GOT3 (cell line): ENCODE results near the gene BOLA1.
"Not testable (repeated sequence)": the region's sequence is repeated elsewhere in the genome, so short reads cannot be mapped to it uniquely, and the experiment has no call there.

ENCODE experiments used
- DNase-seq: peaks from one replicate; lab custom pipeline; 2025; ENCODE audit warnings: mixed read lengths; lab: John Stamatoyannopoulos, UW

BOLA1 gene, protein sequence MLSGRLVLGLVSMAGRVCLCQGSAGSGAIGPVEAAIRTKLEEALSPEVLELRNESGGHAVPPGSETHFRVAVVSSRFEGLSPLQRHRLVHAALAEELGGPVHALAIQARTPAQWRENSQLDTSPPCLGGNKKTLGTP

DNA sequence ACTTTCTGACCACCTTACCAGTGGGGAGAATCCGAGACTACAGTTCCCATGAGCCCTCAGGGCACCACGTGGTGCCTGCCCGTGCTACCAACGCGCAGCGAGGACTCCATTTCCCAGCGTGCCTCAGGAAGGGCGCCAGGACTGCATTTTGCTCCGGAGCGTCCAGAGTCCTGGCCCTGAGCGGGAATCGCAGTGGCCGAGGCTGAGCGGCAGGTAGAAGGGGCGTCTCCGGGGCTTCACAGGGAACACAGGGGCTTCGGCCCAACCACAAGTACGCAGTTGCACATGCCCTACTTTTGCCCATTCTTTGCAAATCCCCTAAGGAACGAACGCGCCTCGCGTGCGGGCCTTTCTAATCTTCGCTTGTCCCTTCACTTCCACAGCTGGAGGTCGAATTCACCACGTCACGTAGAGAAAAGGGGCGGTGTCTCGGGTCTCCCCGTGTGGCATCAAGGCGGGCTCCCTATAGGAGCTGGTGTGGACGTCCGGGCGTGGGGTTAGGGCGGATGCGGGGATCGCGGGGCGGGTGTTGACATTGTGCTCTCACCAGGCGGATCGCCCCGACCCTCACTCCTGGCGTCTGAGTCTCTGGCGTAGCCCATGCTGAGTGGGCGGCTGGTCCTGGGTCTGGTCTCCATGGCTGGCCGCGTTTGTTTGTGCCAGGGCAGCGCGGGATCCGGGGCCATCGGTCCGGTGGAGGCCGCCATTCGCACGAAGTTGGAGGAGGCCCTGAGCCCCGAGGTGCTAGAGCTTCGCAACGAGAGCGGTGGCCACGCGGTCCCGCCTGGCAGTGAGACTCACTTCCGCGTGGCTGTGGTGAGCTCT is at the start of gene BOLA1:
BOLA1 (plus strand) TSS at position 109 of the 825 bp plus-strand sequence; CDS start at position 601, 492 bp downstream.
- peak; percentile 37 for DNase-seq

DNA sequence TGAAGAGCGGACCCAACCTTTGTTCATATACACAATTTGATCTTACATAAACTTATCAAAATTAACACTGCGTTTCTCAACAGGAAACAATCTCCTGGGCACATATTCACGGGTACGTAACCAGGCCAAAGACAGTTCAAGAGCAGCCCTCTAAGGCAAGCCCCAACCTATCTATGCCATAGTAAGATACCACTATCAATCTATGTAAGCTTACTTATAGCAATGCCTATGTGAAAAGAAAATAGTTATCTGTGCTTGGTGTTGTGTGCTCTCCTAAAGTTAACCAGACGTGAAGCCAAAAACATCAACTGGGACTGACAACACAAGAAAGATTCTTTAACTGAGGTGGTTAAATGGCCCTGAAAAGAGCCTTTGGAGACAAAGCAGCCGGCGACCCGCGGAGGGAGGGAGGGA is 49.4 kb upstream of the BOLA1 start:
- no peak for DNase-seq

DNA sequence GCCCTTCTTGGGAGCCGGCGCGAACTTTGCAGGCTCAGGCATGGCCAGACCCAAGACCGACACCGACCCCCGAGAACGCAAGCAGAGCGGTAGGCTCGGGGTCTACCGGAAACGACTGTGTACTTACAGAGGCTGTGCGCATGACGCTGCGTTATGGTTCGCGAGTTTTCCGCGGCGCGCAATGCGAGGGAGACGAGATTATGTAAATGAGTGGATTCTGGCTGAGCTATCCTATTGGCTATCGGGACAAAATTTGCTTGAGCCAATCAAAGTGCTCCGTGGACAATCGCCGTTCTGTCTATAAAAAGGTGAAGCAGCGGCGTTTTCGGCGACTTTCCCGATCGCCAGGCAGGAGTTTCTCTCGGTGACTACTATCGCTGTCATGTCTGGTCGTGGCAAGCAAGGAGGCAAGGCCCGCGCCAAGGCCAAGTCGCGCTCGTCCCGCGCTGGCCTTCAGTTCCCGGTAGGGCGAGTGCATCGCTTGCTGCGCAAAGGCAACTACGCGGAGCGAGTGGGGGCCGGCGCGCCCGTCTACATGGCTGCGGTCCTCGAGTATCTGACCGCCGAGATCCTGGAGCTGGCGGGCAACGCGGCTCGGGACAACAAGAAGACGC is 48.5 kb upstream of the BOLA1 start:
- not testable (repeated sequence) for DNase-seq

DNA sequence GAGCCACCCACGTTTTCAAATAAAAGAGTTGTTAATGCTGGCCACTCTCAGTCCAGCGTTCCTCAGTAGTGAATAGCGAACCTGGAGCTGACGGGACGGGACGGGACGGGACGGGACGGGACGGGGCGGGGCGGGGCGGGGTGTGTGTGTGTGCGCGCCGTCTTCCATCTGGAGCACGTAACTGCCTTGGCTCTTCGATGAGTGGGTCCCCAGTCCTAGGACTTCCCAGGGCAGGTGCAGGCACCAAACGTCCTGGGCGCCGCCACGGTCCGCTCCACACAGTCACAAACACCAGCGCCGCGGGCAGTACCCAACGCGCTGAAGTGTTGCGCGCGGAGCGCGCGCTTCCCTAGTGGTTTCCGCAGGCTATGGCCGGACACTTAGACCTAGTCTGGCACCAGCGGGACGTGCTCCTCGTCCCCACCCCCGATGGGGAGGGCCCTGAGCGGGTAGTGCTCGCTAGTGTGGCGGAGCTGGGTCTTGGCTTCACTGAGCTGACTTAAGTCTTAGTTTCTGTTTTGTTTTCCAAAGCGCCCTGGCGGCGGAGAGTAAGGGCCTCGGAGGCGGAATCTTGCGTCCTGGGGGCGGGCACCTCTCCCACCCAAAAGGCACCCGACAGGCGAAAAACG is 47.7 kb upstream of the BOLA1 start:
- DNase-seq, result not testable (repeated sequence)

DNA sequence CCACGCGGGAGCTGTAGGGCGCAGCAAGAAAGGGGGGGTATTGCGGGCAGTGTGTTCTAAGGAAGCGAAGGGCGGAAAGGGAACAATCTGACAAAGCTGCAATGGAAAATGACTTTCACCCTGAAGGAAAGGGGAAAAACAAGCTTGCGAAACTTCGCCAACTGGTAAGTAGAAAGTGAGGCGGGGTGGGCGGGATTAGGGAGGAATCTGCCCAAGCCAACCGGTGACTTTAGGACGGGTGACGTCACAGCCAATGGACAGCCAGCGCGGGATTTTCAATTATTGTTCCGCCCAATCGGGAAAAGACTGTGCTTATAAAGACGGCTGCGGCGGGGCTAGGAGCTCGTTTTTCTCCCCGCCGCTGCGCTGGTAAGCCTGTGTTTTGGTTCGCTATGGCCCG is 47.1 kb upstream of the BOLA1 start:
- not testable (repeated sequence) for DNase-seq

DNA sequence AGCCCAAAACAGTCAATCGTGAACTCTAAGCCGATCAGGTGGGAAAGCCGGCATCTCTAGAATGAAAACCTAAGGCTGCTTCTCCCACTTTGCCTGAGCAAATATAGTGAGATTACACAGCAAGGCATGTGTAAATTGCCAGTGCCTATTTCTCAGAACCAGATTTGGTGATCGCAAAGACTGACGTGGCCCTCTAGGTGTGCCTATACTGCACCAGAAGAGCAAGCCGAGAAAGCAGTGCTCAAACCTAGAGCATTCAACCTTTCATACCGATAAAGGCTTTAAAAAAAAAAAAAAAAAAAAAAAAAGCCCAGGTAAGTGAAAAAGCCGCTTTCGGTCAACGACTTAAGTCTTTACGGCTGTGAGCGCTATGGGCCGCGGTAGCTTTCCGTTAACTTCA is 39.1 kb upstream of the BOLA1 start:
- DNase-seq, result not testable (repeated sequence)

DNA sequence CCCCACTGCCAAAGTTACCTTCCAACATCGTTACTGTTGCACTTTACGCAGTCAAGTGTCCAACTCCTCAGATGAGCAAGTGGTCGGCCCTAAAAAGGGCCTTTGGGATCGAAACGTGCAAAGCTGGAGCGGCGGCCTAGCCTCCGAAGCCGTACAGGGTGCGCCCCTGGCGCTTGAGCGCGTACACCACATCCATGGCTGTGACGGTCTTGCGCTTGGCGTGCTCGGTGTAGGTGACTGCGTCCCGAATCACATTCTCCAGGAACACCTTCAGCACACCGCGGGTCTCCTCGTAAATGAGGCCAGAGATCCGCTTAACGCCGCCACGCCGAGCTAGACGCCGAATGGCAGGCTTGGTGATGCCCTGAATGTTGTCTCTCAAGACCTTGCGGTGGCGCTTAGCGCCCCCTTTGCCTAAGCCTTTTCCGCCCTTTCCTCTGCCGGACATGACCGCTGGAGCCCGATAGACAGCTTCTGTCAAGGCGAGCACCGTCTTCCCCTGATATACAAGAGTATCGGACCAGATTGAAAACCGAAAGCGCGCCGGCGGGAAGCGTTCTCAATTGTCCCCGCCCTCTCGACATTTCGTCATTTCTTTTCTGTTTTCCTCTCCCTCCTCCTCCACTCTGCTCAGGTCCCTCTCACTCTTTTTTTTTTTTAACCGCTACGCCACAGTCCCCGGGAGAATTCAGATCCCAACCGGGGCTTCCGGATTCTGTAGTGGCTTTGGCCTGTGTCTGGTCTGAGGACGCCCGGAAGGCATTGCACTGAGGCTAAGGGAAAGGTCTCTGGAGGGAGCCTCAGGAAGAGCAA is 38.5 kb upstream of the BOLA1 start:
- DNase-seq, result not testable (repeated sequence)

DNA sequence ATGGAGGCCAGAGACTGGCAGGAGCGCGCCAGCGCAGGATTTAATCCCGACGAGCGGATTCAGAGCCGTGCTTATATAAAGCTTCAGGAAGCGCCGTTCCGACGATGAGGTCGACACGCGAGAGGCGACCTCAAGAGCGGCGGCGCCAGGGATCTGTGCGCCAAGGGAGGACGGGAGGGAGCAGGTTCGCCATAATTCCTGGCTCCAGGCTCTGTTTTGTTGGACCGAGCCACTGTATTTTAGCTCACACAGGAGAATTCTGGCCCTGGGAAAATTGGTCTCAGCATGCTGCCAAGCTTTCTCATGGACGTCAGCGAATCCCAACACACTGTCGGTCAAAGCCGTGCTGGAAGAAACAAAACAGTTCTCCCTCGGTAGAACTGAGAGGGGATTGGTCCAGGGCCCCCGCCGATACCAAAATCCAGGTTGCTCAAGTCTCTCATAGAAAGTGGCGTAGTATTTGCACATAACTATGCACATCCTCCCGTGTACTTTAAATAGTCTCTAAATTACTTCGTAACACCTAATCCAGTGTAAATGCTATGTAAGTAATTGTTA is 37.8 kb upstream of the BOLA1 start:
- not testable (repeated sequence) for DNase-seq

DNA sequence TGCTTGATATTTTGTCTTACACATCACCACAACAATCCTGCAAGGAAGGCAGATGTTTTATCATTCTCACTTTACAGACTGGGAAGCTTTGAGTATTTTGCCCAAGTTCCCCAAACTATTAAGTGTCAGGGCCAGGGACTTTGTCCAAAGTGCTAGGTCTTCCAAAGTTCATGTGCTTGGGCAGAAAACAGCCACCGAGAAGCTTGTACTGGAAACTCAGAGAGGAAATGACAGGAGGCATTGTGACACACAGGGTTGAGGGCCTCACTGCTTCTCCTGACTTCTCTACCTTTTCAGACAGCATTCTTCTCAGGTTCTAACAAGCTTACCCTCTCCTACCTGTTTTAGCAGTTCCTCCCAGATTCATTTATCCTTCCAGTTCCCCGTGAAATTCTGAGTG is 32.5 kb upstream of the BOLA1 start:
- not testable (repeated sequence) for DNase-seq

DNA sequence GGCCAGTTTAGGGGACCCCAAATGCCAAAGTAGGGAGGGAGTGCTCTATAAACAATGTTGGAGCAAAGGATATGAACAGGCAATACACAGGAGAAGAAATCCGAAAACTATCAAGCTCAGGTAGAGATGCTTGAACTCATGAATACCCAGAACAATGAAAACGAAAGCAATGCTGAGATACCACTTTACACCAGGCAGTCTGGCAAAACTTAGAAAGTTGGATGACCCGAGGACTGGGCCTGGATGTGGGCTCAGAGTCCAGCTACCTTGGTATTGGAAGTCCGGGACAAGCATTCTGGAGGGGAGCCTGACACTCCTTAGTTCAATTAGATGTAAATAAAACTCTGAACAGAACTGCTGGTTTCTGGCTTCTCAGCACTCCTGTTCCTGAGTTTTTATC is 26.3 kb upstream of the BOLA1 start:
- DNase-seq, result not testable (repeated sequence)

DNA sequence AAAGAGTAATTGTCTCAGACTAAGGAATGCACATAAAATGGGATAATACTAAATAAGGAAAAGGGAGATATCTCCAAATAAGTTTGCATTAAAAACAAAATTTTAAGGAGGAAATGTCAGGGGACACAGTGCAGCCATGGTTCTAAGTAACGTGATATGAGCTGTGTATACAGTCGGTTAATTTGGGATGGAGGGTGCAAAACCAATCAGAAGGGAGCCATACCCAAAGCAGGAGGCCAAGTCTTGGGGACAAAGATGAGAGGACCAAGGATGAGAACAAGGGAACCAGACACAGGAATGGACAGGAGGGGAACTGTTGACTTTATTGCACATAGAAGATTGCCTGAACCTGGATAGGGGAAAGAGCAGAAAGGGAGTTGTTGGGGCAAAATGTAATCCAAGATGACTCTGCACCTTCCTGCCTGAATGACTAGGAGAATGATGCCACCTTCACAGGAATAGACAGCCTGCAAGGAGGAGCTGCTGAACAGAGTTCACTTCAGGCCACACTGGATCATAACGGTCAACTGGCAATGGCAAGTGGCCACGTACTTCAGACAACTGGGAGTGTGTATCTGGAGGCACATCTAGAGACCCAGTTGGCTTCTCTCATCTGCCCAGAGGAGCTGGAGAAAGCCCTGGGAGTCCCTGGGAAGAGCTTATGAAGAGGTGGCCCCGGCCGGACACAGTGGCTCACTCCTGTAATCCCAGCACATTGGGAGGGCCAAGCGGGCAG is 22.0 kb upstream of the BOLA1 start:
- no peak for DNase-seq

DNA sequence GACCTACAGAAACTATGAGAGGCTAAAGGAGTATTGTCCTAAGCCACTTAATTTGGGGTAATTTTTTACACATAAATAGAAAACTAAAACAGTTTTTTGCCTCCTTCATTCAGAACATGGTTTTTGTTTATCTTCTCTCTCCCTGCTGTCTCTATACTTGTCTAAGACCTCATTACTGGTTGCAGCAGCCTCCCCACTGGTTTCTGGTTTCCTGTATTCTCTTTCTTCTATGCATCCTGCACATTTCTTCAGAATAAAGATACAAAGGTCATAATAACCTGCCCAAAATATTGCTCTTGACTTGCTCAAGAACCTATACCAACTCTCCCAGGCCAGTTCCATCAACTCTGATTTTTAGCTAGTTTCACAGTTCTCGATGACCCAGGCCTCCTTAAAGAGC is 19.8 kb upstream of the BOLA1 start:
- no peak for DNase-seq

DNA sequence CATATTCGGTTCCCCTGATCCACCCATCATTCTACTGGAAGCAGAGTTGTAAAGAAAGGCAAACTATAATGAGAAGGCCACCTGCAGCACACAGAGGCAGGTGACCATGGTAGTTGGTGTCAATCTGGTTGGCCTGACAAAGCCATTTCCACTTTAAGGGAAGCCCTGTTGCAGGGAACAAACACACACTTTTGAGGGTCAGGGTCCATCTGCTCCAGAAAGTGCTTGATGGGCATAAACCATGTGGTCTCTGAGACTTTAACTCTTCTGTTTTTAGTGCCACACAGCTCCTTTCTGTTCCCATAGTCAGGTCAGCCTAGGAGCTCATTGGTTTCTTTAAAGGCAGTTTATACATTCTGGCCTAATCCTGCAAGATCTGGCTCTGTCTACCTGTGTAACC is 17.5 kb upstream of the BOLA1 start:
- no peak for DNase-seq

DNA sequence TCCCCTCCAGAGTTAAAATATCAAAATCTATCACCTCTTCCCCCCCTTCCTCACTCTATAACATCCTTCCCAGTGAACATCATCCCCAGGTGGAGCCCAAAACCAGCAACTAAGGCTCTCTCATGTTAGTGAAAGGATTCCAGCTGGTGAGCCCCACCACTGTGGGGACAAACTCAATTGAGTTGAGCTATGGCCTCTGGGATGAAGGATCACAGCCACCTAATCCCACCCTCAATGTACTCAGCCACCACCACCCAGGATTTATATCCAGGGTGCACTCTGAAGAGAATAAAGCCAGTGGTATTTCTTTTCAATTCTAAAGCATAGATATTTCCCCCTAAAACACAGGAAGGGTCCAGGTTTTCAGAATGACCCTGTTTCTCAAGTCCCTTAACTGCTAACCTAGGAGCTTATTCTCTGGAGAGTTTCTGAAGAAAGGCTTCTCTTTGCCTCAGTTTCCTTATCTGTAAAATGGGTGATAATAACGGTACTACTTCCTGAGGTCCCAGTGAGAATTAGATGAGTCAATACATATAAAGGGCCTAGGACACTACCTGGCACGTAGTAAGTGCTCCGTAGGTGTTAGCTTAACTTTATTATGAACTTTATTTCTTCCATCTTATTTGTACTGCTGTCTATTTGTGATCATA is 15.6 kb upstream of the BOLA1 start:
- no peak for DNase-seq

DNA sequence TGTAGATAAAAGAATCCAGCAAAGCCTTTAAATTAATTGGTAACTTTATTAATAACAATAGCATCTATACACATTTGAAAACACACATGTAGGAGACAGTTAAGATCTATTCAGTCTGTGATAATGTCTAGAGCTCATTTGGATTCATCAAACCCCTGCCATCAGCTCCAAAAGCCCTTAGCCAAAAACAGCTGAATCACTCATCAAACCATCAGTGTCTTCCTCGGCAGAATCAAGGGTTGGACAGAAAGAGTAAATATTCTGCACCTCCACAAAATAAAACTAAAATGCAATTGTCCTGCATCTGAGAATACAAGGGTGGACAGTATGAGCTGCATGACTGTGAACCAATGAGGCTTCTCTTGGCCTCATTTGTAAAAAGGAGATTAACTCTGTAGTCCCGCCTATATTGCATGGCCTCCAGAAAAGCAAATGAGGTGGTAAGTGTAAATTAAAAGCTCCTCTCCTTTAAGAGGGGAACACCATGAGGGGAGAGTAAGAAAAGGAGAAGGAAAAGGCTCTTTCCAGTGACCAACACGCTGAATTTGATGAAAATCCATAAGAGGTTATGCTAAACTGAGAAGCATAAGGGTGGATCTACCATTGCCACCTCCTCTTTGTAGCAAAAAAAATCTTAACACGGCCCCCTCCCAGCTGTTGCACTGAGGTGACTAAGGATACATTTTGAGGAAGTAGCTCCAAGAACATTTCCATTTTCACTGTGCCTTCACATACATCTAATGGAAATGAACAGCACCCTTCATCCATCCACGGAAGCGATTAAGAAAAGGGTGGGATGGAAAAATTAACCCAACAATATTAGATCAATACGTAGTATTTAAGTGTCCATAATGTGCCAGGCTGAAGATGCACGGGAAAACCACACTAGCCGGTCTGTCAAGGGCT is 14.7 kb upstream of the BOLA1 start:
- DNase-seq, result no peak

DNA sequence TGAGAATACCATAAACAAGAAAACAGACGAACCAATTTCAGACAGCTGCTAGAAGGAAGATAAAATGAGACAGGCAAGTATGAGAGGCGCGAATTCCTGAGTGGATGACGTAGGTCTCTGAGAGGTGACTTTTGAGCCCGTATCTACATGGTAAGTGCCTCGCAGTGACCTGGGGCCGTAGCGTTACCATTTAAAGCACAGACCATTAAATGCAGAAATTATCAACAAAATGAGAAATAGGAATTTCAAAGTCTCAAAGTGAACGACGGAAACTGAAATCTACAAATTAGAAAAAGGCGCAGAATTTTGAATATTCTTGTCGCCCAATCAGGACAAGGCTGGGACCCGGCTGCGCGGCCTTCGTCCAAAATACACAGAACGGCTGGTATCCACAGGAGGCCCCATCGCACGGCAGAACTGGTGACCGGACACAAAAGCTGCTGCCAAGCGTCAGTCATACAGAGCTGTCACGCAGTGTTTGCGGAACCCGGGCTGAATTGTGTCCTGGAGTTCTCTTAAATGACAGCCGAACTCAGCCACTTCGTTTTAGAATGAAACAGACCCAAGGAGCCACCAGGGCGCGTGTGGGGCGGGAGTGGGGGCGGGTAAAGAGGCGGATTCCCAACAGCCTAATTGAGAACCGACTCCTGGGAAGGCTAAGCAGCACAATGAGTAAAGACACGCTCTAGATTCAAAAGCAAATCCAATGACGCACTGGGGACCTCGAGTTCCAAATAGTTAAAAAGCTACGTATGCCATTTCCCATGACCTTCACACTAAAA is 13.8 kb upstream of the BOLA1 start:
- DNase-seq, result peak; percentile 44

DNA sequence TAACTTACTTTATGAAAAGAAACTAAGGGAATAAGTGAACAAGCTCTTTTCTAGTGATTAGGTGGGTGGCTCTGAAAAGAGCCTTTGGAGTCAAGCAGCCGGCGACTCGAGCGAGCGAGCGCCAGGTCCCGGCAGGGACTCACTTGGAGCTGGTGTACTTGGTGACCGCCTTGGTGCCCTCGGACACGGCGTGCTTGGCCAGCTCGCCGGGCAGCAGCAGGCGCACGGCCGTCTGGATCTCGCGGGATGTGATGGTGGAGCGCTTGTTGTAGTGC is 13.3 kb upstream of the BOLA1 start:
- DNase-seq, result peak; percentile 76

DNA sequence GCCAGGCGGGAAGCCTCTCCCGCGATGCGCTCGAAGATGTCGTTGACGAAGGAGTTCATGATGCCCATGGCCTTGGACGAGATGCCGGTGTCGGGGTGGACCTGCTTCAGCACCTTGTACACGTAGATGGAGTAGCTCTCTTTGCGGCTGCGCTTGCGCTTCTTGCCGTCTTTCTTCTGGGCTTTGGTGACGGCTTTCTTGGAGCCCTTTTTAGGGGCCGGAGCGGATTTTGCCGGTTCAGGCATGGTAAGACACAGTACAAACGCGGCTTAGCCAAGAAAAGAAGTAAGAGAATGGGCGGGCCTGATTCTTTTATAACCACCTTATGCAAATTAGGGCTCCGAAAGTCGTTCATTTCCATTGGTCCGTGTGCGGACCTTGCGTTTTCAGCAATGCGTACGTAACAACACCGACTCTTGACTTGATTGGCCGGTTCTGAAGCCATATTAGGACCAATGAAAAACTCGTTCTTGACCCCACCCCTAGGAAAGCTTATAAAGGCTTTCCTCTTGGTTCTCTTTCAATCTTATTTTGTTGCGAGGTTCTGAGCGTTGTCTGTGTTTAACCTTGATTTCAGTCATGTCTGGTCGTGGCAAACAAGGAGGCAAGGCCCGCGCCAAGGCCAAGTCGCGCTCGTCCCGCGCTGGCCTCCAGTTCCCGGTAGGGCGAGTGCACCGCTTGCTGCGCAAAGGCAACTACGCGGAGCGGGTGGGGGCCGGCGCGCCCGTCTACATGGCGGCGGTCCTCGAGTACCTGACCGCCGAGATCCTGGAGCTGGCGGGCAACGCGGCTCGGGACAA is 12.8 kb upstream of the BOLA1 start:
- peak; percentile 87 for DNase-seq
